K562 (cell line): ENCODE data around the gene CAPN13.

Experiments
- ARNT ChIP-seq, 2 experiments: fragments of 450-650 bp; IDR thresholded peaks; 2 replicates each; pipeline ENCODE4 v1.6.1; 2016; ENCODE audit warnings: mild to moderate bottlenecking in 1 of 2
- CBX5 ChIP-seq: IDR thresholded peaks from 2 replicates; pipeline ENCODE4 v1.6.1; 2014; ENCODE audit warnings: low read depth, borderline replicate concordance
- GATAD2B ChIP-seq: fragments of 450-650 bp; IDR thresholded peaks from 2 replicates; pipeline ENCODE4 v1.6.1; 2017; ENCODE audit warnings: mild to moderate bottlenecking, borderline replicate concordance
- HCFC1 ChIP-seq: IDR thresholded peaks from 2 replicates; pipeline ENCODE4 v1.6.1; 2012; ENCODE audit warnings: low read depth, low read length, improper control_type of control experiment
- PCBP1 ChIP-seq: fragments of 200-400 bp; formaldehyde crosslinking; IDR thresholded peaks from 2 replicates; pipeline ENCODE4 v1.6.1; 2018; ENCODE audit warnings: mild to moderate bottlenecking, low read depth, low read length; ENCODE audit not compliant: poor library complexity, severe bottlenecking

- TF ChIP-seq CBX5 (no peak), HCFC1 (no peak), ARNT (IDR thresholded peaks at IDR 0.05) (no peak), PCBP1 (no peak), GATAD2B (no peak)
Observed at GRCh38 chr2:30781961-30782533, 25.2 kb downstream of the CAPN13 start.
